ENCODE data around the gene STPG1.

STPG1 gene

GRCh38 chr1:24380508-24380907 lies 33.1 kb downstream of the STPG1 start:
- Histone ChIP-seq H3K27ac (ENCODE audit: low read depth, low read length) (no peak overlapping the region), H3K36me3 (ENCODE audit: low read length) (no peaks in the 10 kb centered on the region), H3K9ac (ENCODE audit: low read length) (no peak overlapping the region), H3K27me3 (ENCODE audit: low read length) (no peaks in the 10 kb centered on the region), H3K79me2 (ENCODE audit: insufficient read depth, low read length) (no peaks in the 10 kb centered on the region), H4K20me1 (ENCODE audit: low read depth, low read length) (no peaks in the 10 kb centered on the region), H2AFZ (ENCODE audit: low read depth, low read length, severe bottlenecking) (no peak overlapping the region), H3K9me2 (replicated peaks; ENCODE audit: insufficient read depth, low read length) (no peaks in the 10 kb centered on the region), H3K4me2 (ENCODE audit: low read depth, low read length, poor library complexity, severe bottlenecking) (no peak overlapping the region), H3F3A (ENCODE audit: insufficient read depth) (no peaks in the 10 kb centered on the region), H3K4me3 (ENCODE audit: insufficient read depth, low read length, poor library complexity, severe bottlenecking) (no peak overlapping the region), H3K9me3 (ENCODE audit: insufficient read depth, low read length) (no peaks in the 10 kb centered on the region)
- no peak for TF ChIP-seq CTCF (IDR thresholded peaks at IDR 0.05; ENCODE audit: insufficient read depth, low read length, poor library complexity, severe bottlenecking)
- no peak for TF ChIP-seq EZH2phosphoT487 (conservative IDR thresholded peaks at IDR 0.05; ENCODE audit: low read length)

- H3K9me3 ChIP-seq (ENCODE audit: insufficient read depth, low read length) = no peaks in the 10 kb centered on the region
- H3K9ac ChIP-seq (ENCODE audit: low read length) = no peak overlapping the region
- H3K36me3 ChIP-seq (ENCODE audit: low read length) = no peaks in the 10 kb centered on the region
- no peaks in the 10 kb centered on the region for H3F3A ChIP-seq (ENCODE audit: insufficient read depth)
- H3K27me3 ChIP-seq (ENCODE audit: low read length) = no peaks in the 10 kb centered on the region
- no peaks in the 10 kb centered on the region for H4K20me1 ChIP-seq (ENCODE audit: low read depth, low read length)
- H3K9me2 ChIP-seq (replicated peaks; ENCODE audit: insufficient read depth, low read length) = no peaks in the 10 kb centered on the region
- TF ChIP-seq CTCF (IDR thresholded peaks at IDR 0.05; ENCODE audit: insufficient read depth, low read length, poor library complexity, severe bottlenecking) (no peak), EZH2phosphoT487 (conservative IDR thresholded peaks at IDR 0.05; ENCODE audit: low read length) (no peak)
- H3K27ac ChIP-seq (ENCODE audit: low read depth, low read length) = no peak overlapping the region
- H3K4me2 ChIP-seq (ENCODE audit: low read depth, low read length, poor library complexity, severe bottlenecking) = no peak overlapping the region
- H2AFZ ChIP-seq (ENCODE audit: low read depth, low read length, severe bottlenecking) = no peak overlapping the region
- no peak overlapping the region for H3K4me3 ChIP-seq (ENCODE audit: insufficient read depth, low read length, poor library complexity, severe bottlenecking)
- no peaks in the 10 kb centered on the region for H3K79me2 ChIP-seq (ENCODE audit: insufficient read depth, low read length)
Measured at GRCh38 chr1:24379733-24380315, 33.8 kb downstream of the STPG1 start.

GRCh38 chr1:24374891-24375786 lies 38.4 kb downstream of the STPG1 start:
- no peak for TF ChIP-seq CTCF (IDR thresholded peaks at IDR 0.05; ENCODE audit: insufficient read depth, low read length, poor library complexity, severe bottlenecking)
- no peak for TF ChIP-seq EZH2phosphoT487 (conservative IDR thresholded peaks at IDR 0.05; ENCODE audit: low read length)
- no peaks in the 10 kb centered on the region for H4K20me1 ChIP-seq (ENCODE audit: low read depth, low read length)
- no peak overlapping the region for H3K9ac ChIP-seq (ENCODE audit: low read length)
- no peak overlapping the region for H3K27ac ChIP-seq (ENCODE audit: low read depth, low read length)
- H3K27me3 ChIP-seq (ENCODE audit: low read length) = no peaks in the 10 kb centered on the region
- H3K9me2 ChIP-seq (replicated peaks; ENCODE audit: insufficient read depth, low read length) = no peaks in the 10 kb centered on the region
- H3K79me2 ChIP-seq (ENCODE audit: insufficient read depth, low read length) = no peaks in the 10 kb centered on the region
- no peak overlapping the region for H3K4me3 ChIP-seq (ENCODE audit: insufficient read depth, low read length, poor library complexity, severe bottlenecking)
- no peak overlapping the region for H2AFZ ChIP-seq (ENCODE audit: low read depth, low read length, severe bottlenecking)
- H3K36me3 ChIP-seq (ENCODE audit: low read length) = no peaks in the 10 kb centered on the region
- no peaks in the 10 kb centered on the region for H3F3A ChIP-seq (ENCODE audit: insufficient read depth)
- H3K9me3 ChIP-seq (ENCODE audit: insufficient read depth, low read length) = no peaks in the 10 kb centered on the region
- H3K4me2 ChIP-seq (ENCODE audit: low read depth, low read length, poor library complexity, severe bottlenecking) = no peak overlapping the region

All from SU-DHL-6 (cell line).